ENCODE data around the gene GP1BA.

Gene GP1BA

DNA sequence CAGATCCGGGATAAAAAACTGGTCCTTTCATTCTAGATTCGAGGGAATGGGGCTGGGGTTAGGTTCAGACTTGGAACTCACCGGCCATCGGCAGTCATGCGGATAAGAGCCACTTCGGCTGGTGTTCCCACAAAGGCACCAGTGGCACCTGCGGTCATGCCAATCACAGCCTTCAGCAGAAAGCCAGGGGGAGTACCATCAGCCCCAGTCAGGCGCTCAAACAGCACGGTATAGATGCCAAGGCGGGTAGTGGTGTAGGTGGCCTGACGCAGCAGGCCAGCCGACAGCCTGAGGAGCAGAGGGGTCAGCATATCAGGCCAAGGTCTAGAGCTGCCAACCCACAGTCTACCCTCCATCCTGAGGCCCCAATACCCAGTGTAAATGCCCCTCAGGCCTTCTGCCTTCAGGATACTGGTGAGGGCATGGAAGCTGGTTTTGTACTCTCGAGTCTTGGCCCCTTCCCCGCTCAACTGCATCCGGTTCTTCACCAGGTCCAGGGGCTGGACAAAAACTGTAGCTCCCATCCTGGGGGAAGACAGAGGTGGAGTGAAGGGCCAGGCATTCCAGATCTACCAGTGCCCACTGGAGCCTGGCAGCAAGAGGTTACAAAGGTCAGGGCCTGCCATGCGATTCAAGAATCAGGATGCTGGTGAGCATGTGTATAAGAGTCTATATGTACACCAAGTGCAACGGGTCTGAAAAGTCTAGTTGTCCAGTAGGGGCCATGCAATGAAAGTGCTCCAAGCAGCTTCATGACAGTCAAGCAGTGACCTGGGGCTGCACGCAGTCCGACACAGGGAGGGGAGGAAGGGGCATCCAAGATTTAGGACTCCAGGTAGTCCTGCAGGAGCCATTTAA is 6.8 kb downstream of the GP1BA start:
- no peak for DNase-seq

DNA sequence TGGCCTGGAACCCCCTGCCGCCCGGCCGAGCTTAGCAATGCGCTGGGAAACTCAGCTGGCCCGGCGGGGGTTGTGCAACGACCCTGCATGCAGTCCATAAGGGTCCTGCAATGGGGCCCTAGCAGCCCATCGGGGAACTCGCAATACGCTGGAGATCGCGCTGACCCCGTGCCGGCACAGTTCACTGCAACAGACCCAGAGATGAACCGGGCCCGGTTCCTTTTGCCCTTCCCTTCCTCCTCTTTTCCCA is 7.4 kb downstream of the GP1BA start:
- DNase-seq: no peak

DNA sequence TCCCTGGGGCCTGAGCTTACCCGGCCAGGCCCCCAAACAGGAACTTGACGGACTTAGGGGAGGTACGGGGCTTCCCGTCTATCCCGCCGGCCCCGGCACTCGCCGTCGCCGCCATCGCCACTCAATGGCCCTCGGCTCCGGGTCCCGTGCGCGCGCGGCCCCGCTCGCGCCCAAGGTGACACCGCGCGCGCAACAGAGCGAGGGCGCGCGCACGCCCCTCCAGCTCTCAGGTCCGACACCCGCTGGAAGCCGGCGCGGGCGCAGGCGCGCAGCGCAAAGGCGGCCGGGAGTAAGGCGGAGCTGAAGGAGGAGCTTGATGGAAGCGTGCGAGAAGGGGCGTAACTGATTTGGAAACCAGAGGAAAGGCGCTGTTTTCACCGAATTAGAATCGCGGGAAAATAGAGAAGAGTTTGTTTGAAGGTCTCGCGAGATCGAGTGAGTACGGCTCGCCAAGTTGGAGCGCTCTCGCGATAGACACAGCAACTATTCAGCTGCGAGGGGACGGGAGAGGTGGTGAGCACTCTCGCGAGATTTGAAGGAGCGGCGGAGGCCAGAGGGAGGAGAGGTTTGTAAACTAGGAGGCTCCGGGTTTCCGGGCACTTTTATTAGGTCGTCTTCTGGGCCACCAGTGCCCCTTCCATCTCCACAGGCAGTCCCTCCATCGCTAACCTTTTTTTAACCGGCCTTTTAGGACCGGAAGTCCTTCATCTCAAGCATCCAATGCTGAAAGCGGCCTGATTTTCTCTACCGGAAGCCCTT is 7.9 kb downstream of the GP1BA start, which contains the start of the genes RNF167 and SLC25A11:
Gene RNF167 (plus strand): TSS at position 473 of the 759 bp plus-strand sequence. CDS start 642 bp downstream, outside the sequence.
Gene SLC25A11 (minus strand): TSS at position 251 of the 759 bp plus-strand sequence. CDS start 136 bp downstream, at position 115.
- peak; percentile 98 for DNase-seq

DNA sequence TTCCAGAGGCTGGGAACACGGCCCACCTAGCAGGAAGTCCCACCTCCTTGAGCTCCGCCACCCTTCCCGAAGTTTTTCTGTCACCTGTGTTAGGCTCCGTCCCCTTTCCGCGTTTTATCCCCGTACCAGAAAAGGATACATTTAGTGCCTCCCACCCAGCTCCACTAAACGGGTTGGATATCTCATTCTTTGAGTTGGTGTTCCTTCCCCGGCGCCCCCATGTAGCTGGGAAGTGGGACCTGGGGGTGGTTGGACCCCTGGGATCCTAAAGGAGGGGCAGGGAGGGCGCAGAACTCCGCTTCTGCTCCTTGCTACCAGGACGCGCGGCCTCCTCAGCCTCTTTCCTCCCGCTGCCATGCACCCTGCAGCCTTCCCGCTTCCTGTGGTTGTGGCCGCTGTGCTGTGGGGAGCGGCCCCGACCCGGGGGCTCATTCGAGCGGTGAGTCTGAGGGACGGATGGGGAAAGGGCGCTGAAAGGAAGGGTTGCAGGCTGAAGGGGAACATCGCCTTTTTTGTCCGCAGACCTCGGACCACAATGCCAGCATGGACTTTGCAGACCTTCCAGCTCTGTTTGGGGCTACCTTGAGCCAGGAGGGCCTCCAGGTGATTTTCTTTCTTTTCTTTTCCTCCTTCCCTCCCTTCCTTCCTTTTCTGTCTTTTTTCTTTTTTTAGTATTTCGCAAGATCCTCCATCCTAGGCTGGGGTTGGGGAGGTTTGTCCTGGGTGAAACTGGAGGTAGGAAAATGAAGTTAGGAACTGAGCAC is 8.7 kb downstream of the GP1BA start:
- DNase-seq: no peak

DNA sequence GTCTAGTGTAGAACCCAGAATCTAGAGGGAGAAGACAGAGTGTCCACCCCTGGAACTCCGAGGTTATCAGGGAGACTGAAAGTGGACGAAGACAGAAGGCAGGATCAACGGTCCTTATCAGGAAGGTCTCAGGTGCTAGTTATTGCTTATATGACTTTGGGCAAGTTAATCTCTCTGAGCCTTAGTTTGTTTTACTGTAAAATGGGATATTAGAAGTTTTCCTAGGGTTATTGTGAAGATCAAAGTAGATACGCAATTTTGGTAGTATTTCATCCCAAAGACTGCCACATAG is 9.2 kb downstream of the GP1BA start:
- no peak for DNase-seq

DNA sequence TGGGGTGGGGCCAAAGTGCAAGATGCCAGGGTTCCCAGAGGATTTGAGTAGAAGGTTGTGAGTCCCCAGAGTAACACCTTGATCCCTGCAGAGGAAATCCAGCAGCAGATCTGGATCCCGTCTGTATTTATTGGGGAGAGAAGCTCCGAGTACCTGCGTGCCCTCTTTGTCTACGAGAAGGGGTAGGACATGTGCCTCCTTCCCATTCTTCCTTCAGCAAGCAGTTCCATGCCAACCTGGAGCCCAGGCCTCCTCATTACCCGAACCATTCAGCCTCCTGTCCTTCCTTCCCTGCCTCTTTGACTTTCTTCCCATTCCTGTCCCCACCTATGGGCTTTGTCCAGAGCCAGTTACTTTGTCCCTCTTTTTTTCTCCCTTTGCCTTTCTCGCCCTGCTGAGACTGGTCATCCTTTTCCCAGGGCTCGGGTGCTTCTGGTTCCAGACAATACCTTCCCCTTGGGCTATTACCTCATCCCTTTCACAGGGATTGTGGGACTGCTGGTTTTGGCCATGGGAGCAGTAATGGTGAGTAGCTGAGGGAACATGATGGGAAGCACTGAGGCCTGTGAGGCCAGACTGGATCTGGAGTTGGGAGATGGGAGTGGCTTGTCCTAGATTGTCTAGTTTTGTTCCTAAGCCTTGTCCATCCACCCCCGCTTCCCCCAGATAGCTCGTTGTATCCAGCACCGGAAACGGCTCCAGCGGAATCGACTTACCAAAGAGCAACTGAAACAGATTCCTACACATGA is 10.9 kb downstream of the GP1BA start:
- DNase-seq: no peak

DNA sequence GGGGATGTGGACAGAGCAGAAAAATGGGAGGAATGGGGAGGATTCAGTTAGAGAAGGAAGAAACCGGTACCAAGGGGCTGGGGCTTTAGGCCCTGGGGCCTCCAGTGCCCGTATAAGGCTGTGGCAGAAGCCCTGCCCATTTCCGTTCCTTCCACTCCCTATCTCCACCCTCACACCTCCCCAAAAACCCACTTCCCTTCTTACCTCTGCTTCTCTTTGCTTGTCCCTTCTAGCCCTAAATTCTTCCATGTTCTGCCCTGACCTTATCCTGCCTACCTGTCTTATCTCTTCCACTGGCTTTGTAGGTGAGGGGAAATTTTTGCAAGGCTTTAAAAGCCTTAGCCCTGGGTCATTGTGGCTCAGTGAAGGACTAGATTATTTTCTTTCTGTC is 12.1 kb downstream of the GP1BA start:
- no peak for DNase-seq

DNA sequence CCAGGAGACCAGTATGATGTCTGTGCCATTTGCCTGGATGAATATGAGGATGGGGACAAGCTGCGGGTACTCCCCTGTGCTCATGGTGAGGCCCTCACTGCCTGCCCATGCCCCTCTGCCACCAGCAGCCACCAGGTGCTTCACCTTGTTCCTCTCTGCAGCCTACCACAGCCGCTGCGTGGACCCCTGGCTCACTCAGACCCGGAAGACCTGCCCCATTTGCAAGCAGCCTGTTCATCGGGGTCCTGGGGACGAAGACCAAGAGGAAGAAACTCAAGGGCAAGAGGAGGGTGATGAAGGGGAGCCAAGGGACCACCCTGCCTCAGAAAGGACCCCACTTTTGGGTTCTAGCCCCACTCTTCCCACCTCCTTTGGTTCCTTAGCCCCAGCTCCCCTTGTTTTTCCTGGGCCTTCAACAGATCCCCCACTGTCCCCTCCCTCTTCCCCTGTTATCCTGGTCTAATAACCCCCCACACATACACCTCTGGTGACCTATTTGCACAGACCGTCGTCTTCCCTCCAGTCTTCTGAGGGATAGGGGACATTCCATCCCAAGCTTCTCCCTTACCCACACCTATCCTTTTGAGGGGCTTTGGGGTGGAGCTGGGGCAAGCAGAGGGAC is 12.6 kb downstream of the GP1BA start:
- DNase-seq: no peak

DNA sequence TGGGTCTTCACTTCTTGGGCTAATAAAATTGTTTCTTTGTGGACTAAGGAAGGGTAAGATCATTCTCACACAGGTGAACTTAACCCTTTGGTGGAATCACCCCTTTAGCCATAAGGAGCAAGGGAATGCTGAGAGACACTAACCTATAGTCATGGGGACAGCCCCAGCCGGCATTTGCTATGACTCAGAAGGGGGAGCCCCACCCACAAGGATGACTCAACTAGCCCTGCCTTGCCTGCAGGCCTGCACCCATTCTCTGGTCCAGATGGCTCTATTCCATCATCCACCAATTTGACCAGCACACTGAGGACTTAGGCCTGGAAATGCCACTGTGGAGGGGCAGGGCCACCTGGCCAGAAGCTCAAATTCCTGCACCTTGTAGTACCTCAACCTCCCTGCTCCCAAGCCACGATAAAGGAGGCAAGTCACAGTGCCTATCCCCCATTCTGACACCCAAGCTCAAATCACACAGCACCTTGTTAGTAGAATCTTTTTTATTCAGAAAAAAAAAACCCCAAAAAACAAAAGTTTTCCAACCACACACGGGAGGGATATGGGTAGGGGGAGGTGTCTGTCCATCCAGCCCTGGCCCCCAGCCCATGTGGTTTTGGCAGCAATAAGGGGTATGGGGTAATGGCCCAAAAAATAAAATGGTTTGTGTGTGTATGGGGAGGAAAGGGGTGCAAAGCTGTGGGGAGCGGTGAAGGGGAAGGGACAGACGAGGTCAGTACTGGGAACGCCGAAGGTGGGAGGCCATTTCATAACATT is 13.3 kb downstream of the GP1BA start:
- DNase-seq: no peak

DNA sequence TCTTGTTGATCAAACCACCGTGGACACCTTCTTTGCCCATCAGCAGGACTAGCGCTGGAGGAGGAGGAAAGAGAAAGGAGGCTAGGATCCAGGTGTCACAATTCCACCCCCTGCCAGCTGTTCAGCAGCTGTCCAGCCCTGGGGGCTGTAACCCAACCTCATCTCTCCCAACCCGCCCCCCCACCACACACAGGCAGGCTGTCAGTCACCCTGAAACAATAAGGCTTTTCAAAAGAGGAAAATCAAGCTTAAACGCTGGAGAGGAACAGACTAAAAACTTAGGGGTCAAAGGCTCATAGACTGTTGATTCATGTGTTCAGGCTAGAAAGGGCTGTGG is 13.8 kb downstream of the GP1BA start:
- DNase-seq: no peak

DNA sequence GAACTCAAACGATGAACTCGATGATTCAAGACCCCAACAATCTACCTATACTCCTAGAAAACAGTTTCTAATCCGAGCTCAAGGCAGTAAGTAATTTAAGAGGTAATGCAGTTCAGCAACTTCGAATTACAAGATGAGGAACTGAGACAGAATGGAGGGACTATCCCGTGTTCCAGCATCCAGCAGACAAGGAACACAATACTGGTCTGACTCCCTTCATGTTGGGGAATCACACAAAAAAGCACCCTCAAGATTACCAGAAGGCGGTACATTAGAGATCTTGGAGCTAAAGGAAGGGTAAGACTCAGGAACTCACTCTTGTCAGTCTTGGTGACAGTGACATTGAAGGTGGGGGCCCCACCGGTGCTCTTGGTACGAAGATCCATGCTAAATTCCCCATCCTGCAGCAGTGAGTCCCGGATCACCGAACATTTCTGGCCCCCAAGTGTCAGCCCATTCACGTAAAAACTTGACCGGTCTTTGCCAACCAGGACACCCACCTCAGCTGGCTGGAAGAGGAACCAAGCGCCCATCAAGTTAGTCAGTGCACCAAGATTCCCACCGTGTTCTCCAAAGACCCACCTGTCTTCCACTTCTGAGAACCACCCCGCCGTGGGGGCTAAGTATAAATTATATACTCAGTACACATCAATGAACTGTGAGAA is 14.4 kb downstream of the GP1BA start:
- no peak for DNase-seq

DNA sequence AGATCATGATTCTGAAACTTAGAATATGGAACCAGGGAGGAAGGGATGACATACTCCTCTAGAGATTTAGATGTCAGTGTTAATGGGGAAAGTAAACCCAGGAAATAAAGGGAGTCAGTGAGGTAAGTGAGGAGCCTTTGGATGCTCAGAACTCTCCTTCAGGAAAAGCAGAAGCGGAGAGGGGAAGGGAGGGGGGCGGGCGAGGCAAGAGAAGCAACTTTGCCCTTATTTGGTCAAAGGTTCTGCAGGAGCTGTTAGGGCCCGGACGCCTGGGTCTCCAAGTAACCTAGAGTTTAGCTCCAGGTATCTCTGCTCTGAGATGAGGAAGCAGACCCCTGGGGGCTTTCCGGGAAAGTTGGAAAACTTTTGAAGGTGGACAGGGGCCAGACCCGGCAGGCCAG is 14.9 kb downstream of the GP1BA start:
- no peak for DNase-seq

DNA sequence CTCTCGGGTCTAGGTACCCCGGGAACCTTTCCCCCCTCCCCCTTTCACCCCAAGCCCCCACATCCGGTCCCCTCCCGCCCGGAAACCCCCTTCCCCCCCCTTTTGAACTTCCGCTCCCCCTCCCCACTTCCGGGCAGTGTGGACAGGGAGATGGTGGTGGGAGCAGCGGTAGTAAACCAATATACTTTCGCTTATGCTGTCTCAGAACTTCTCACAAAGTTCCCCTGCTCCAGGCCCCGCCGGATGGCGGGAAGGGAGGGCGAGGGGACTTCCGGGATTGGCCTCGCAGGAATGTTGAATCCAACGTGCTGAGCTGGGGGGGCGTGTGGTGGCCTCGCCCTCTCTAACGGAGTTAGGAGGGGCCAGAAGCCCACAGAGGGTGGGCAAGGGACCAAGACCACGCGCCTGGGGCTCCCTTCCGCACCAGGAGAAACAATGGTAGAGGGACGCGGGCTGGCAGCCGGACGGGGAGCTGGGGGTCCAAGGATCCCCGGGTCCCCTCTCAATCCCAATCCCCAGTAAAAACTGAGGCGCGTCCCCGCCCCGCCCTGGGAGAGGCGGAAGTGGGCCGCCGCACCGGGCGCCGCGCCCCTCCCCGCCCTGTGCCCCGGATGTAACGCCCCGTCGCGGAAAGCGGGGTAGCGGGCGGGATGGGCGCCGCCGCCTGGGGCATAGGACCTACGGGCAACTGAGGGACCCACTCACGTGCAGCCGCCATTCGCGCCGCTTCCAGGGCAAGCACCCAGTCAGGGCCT is 15.5 kb downstream of the GP1BA start:
- peak; percentile 9 for DNase-seq

DNA sequence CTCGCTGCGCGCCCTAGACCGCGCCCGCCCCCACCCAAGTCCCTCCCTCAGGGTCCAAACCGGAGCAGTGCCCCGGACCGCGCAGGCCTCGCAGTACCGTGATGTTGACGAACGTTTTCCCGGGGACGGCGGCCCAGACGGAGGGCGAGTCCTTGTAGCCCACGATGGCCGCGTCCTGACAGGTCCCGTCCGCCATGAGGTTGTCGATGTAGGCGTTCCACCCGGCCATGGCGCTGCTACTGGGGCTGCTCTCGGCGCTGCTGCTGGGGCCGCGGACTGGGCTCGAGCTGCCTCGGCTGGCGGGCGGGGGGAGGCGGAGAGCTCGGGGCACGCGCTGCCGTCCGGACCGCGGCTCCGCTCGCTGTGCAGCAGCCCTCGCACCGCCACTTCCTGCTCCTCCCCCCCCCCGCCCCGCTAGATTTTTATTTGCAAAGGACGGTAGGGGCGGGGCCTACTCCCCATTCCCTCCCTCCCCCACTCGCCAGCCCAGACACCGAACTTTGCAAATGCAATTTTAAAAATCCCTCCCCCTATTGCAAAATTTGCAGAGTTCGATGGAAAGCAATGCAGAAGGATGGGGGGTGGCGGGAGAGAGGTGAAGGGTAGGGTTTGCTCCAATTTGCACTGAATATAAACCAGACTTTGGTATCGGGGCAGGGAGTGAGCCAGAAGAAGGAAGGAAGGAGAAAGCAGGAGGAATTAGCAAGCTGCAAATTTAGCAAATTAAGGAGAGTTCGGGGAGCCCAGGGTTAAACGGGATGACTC is 16.3 kb downstream of the GP1BA start, which contains the start of gene PFN1:
Gene PFN1 (minus strand): TSS at position 365 of the 765 bp plus-strand sequence. CDS start 136 bp downstream, at position 229.
- peak; percentile 85 for DNase-seq

DNA sequence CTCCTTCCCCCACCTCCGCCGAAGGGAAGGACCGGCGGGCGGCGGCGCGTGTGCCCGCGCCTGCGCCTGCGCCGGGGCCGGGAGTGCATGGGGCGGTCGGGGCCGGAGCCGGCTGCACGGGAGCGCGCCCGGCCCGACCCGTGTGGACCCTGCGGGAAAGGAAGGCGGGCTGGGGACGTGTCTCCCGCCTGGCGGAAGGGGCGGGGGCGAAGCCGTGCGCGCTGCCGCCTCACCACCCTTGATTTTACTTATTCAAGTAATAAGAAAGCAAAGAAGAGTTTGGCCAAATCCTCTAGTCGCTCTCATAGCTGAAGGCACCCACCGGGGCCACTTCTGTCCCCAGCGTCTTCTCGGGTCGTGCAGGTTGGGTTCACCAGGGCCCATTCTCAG is 16.8 kb downstream of the GP1BA start:
- DNase-seq: peak; percentile 77

DNA sequence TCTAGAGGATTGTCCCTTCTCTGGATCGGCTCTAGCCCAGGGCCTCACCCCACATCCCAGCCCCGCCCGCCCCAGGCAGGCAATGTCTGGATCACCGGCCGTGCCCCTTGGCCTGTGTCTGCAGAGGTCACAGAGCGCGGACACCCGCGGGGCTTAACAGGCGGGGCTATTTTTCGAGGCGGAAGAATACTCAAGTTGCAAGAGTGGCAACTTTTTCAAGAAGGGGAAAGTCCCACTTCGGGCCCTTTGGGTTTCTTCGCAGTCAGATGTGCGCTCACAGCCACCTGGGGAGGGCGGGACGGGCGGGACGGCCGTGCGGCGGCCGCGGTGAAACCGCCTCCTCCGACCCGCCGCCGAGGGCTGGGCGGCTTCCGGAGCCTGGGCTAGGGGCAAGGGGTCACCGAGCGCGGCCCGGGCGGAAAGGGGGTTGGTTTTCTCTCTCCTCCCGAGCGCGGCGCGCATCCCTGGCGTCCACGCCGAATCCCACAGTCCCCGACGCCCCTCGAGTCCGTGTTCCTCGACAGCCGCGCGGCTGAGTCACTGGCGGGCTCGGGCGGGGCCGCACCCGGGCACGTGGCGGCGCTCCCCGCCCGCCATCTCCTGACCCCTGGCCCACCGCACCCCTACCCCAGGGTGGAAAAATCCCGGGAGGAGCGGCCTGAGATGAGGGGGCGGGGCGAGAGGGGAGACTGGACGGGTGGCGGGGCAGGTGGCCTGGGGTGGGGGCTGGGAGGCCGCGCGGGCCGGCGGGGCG is 17.4 kb downstream of the GP1BA start:
- DNase-seq: peak; percentile 33

DNA sequence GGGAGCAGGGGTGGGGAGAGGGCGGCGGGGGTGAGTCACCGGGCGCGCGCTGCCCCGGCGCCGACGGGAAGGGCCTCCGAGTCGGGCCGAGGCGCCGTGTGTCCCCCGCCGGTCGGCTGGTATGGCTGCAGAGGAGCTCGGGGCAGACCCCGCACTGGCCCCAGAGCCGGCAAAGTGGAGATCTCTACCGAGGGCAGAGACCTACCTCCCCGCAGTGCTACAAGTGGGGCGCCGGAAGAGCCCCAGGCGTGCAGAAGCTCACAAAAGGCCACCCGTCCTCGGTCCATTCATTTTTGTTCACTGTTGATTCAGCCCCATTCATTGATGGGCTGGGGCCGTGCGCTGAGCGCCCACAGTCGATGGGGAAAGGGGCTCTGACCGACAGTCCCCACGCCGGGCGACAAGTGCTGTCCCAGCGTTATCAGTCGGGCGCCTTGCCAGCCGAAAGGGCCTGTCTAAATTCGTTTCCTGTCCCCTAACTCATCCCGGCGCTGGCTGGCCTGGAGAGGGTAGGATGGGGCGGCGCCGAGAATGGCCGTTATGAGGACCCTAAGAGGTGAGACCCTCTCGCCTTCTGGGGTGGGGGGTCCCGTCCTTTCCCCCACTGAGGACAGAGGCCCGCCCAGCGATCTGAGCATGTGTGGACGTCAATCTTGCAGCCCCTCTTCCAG is 18.1 kb downstream of the GP1BA start:
- peak; percentile 8 for DNase-seq

DNA sequence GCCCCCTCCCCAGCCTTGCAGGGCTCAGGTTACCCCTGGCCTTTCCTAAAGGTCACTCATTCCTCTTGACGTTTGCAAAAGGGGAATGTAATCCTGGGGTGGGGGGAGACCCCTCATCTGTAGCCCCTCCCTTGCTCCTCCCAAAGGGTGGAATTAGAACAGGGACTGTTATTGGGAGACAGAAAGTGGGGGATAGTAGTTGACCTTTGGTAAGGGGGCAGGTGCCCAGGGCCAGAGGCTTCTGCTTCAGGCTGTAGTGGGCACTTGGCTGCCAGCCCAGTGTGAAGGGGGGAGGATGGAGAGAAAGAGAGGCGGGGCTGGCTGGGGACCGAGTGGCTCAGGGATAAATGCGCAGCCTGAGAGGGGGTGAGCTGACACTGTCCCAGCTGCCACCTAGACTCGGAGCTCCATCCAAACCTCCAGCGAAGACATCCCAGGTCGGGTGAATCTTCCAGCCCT is 18.7 kb downstream of the GP1BA start, which contains the start of gene ENO3:
Gene ENO3 (plus strand): TSS at position 374 of the 459 bp plus-strand sequence. CDS start 711 bp downstream, outside the sequence.
- DNase-seq: no peak
